Measurements from ENCODE around the gene ARHGEF17.

DNA sequence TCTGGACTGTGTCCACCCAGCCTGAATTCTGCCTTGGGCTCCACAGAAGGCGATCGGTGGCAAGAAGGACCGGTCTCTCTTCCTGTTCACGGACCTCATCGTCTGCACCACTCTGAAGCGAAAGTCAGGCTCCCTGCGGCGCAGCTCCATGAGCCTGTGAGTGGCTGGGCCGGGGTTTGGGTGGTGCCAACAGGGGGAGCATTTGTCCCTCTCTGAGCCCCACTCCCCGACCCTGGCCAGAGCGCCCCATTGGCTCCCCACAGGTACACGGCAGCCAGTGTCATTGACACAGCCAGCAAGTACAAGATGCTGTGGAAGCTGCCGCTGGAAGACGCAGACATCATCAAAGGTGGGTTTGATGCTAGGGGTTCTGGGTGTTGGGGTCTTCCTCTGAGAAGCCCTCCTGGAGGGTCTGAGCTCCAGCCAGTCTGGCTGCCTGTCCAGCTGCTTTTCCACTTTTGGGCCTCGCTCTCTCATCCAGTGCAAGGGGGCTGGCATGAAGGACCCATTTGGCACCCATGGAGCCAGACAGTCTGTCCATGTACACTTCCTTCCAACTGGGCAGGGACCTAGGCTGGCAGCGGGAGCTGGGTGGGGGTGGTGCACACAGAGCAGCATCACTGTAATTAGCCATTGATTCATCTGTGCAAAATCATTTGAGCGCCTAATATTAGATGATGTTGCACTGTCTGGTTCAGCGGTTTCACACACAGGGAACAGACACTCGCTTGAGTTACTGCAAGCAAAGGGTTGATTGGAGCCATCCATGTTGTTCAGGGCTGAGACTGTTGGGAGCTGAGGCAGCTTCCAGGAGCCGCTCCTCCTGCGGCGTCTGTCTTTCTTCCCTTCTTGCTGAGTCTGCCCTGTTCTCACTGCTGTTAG lies 49.1 kb downstream of the ARHGEF17 start:
- no peak for TF ChIP-seq CTCF (IDR thresholded peaks at IDR 0.05)
- TF ChIP-seq POLR2A (IDR thresholded peaks at IDR 0.05), result no peak

All from right lobe of liver (tissue), 4 donors.